ENCODE measurements around the gene PPY.

DNA sequence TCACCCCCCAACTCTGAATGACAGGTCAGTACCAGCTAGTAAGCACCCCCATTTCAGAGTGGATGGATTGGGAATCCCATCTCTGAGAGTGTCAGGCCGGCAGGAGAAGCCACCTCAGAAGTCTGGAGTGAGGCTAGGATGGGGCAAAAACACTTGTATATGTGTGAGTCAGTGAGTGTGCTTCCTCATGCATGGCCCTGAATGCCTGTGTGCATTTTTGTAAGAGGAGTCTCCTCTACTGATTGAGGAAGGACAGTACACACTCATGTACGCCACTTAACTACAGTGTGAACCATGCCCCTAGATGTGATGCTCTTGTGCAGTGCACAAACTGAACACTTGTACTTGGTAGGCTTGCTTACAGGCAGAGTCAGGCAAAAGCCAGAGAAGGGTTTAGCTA, 39.9 kb upstream of the PPY start:
- TF ChIP-seq EP300 (IDR thresholded peaks at IDR 0.05; ENCODE audit: borderline replicate concordance in 1 of 2, control insufficient read depth in 1 of 2, low read depth in 2 of 2, low read length in 2 of 2), result no peak
- no peak for TF ChIP-seq SRF (IDR thresholded peaks at IDR 0.05; ENCODE audit: low read depth in 2 of 2, low read length in 2 of 2)
- TF ChIP-seq BRCA1 (IDR thresholded peaks at IDR 0.05; ENCODE audit: low read depth, low read length), result no peak
